HepG2 (cell line): ENCODE results near the gene LRRC39. TPM values are rescaled to one million over a fixed set of nuclear protein-coding genes. Genes with fewer than 3 reads are reported as not detected.
A peak's percentile ranks its signal among the peaks of the same experiment; 100 is the strongest.

Source experiments
- ATAC-seq: fragments of 200-7000 bp; cut with Tn5 transposase; 3 replicates; pipeline ENCODE4 v1.9.1; 2020; ENCODE audit warnings: mild to moderate bottlenecking, moderate library complexity
- BruUV-seq: library from RNA; stranded (reverse); fragments of 400-500 nt; replicated peaks from 2 replicates; lab custom pipeline; 2021; lab: Mats Ljungman, UMichigan
- CTCF ChIA-PET: fragments of 300-600 bp; formaldehyde crosslinking; extraction: SDS; loops from one replicate; lab custom pipeline; 2021; ENCODE audit warnings: low total read pairs, inconsistent platforms, low intra/inter-chr PET ratio; lab: Yijun Ruan, JAX
- POLR2A ChIA-PET: fragments of 350-600 bp; sonication (Branson Sonifier 250); formaldehyde crosslinking; loops from one replicate; lab custom pipeline; 2020; ENCODE audit warnings: antibody characterized with exemption, inconsistent platforms; lab: Yijun Ruan, JAX
- DNase-seq: peaks from one replicate; pipeline ENCODE4 v3.0.0-alpha.2; 2015; ENCODE audit warnings: low spot score
- FAIRE-seq: peaks from 3 replicates; lab custom pipeline; 2011; peaks lifted over from hg19 to GRCh38; lab: Jason Lieb, UNC
- H2AFZ ChIP-seq: one replicate; pipeline ENCODE4 v1.6.1; 2011; ENCODE audit warnings: low read length, inconsistent platforms
- H3K27ac ChIP-seq: fragments of 300-600 bp; 3 replicates; pipeline ENCODE4 v1.8.0; 2011; ENCODE audit warnings: mixed run types, mild to moderate bottlenecking, mixed read lengths, low read length, inconsistent platforms; ENCODE audit not compliant: insufficient read depth; ENCODE audit errors: extremely low read length
- H3K27me3 ChIP-seq, 2 experiments: fragments of 200-600 bp in 1 of 2; 2 replicates in 1 of 2; 3 replicates in 1 of 2; pipeline versions ENCODE4 v1.6.0 to v1.8.0; 2011; ENCODE audit warnings: low read length in 2 of 2, mild to moderate bottlenecking in 2 of 2, moderate library complexity in 2 of 2, inconsistent platforms in 1 of 2; ENCODE audit not compliant: insufficient read depth in 2 of 2, control insufficient read depth in 1 of 2
- H3K36me3 ChIP-seq, 2 experiments: fragments of 200-600 bp in 1 of 2; replicated peaks in 1 of 2; 2 replicates in 1 of 2; 3 replicates in 1 of 2; pipeline versions ENCODE4 v1.5.1 to v1.8.0; 2011; ENCODE audit warnings: low read length in 2 of 2, inconsistent platforms in 1 of 2; ENCODE audit not compliant: insufficient read depth in 2 of 2, control insufficient read depth in 1 of 2
- H3K4me1 ChIP-seq: 2 replicates; pipeline ENCODE4 v1.5.1; 2012; ENCODE audit warnings: low read length, inconsistent platforms; ENCODE audit not compliant: insufficient read depth
- H3K4me2 ChIP-seq: 2 replicates; pipeline ENCODE4 v1.6.0; 2011; ENCODE audit warnings: low read depth, low read length, inconsistent platforms
- H3K4me3 ChIP-seq, 3 experiments: fragments of 200-600 bp in 1 of 3; sonication (generic), shearing (Covaris generic) in 1 of 3; replicated peaks in 1 of 3; 2 replicates each; pipeline ENCODE4 v1.5.1; 2011 to 2016; ENCODE audit warnings: low read length in 3 of 3, inconsistent platforms in 2 of 3, low read depth in 2 of 3, mild to moderate bottlenecking in 2 of 3, control low read depth in 1 of 3, mixed read lengths in 1 of 3; ENCODE audit not compliant: insufficient read depth in 1 of 3
- H3K79me2 ChIP-seq: one replicate; pipeline ENCODE4 v1.6.1; 2011; ENCODE audit warnings: low read length, inconsistent platforms; ENCODE audit not compliant: insufficient read depth
- H3K9ac ChIP-seq: 2 replicates; pipeline ENCODE4 v1.6.0; 2011; ENCODE audit warnings: mild to moderate bottlenecking, low read depth, low read length, inconsistent platforms; ENCODE audit not compliant: insufficient read depth
- H3K9me3 ChIP-seq: 2 replicates; pipeline ENCODE4 v1.5.1; 2012; ENCODE audit warnings: mild to moderate bottlenecking, low read length
- H4K20me1 ChIP-seq: 2 replicates; pipeline ENCODE4 v1.6.0; 2011; ENCODE audit warnings: inconsistent platforms, mild to moderate bottlenecking, low read length, moderate library complexity; ENCODE audit not compliant: insufficient read depth
- CAMTA2 ChIP-seq: sonication (generic); formaldehyde crosslinking; IDR thresholded peaks from 2 replicates; pipeline ENCODE4 v1.4.0; 2020; ENCODE audit warnings: mild to moderate bottlenecking, missing genetic modification reagents, borderline replicate concordance
- CBFB ChIP-seq: sonication (generic); formaldehyde crosslinking; IDR thresholded peaks from 2 replicates; pipeline ENCODE4 v1.4.0; 2020; ENCODE audit warnings: missing genetic modification reagents
- CEBPG ChIP-seq: IDR thresholded peaks from 2 replicates; pipeline ENCODE4 v1.6.1; 2016
- E2F2 ChIP-seq: sonication (generic); formaldehyde crosslinking; IDR thresholded peaks from 2 replicates; pipeline ENCODE4 v1.4.0; 2020; ENCODE audit warnings: missing genetic modification reagents, borderline replicate concordance
- KDM2A ChIP-seq: sonication (generic); formaldehyde crosslinking; IDR thresholded peaks from 2 replicates; pipeline ENCODE4 v1.4.0; 2020; ENCODE audit warnings: low read depth, missing genetic modification reagents, borderline replicate concordance
- MED8 ChIP-seq: sonication (generic); formaldehyde crosslinking; IDR thresholded peaks from 2 replicates; pipeline ENCODE4 v1.8.1; 2023; ENCODE audit warnings: mild to moderate bottlenecking, missing genetic modification reagents; ENCODE audit not compliant: insufficient replicate concordance
- MXD1 ChIP-seq: sonication (generic); formaldehyde crosslinking; IDR thresholded peaks from 2 replicates; pipeline ENCODE4 v1.4.0; 2020; ENCODE audit warnings: mild to moderate bottlenecking, missing genetic modification reagents
- NKX3-1 ChIP-seq: sonication (generic); formaldehyde crosslinking; IDR thresholded peaks from 2 replicates; pipeline ENCODE4 v1.5.0; 2020; ENCODE audit warnings: missing genetic modification reagents
- RBAK ChIP-seq: sonication (generic); formaldehyde crosslinking; IDR thresholded peaks from 2 replicates; pipeline ENCODE4 v1.5.1; 2020; ENCODE audit warnings: mild to moderate bottlenecking, missing genetic modification reagents
- TRIM24 ChIP-seq: sonication (generic); formaldehyde crosslinking; IDR thresholded peaks from 2 replicates; pipeline ENCODE4 v1.8.0; 2022; ENCODE audit warnings: mild to moderate bottlenecking, missing genetic modification reagents
- ZC3H4 ChIP-seq: sonication (generic); formaldehyde crosslinking; IDR thresholded peaks from 2 replicates; pipeline ENCODE4 v1.4.0; 2020; ENCODE audit warnings: missing genetic modification reagents, borderline replicate concordance
- ZFP1 ChIP-seq: IDR thresholded peaks from 2 replicates; pipeline ENCODE4 v1.6.1; 2016
- ZNF460 ChIP-seq: sonication (generic); formaldehyde crosslinking; IDR thresholded peaks from 2 replicates; pipeline ENCODE4 v1.5.1; 2020; ENCODE audit warnings: missing genetic modification reagents, mild to moderate bottlenecking, borderline replicate concordance
- ZNF646 ChIP-seq: sonication (generic); formaldehyde crosslinking; IDR thresholded peaks from 2 replicates; pipeline ENCODE4 v1.9.0; 2021; ENCODE audit warnings: mild to moderate bottlenecking, missing genetic modification reagents
- ZNF770 ChIP-seq: sonication (generic); formaldehyde crosslinking; IDR thresholded peaks from 2 replicates; pipeline ENCODE4 v1.5.0; 2020; ENCODE audit warnings: mild to moderate bottlenecking, missing genetic modification reagents
- ZZZ3 ChIP-seq: sonication (generic); formaldehyde crosslinking; IDR thresholded peaks from 2 replicates; pipeline ENCODE4 v1.4.0; 2020; ENCODE audit warnings: missing genetic modification reagents, mild to moderate bottlenecking, borderline replicate concordance
- WGBS: methylation state at CpG from one replicate; pipeline ENCODE4 v1.1.6; 2017; ENCODE audit warnings: low lambda C conversion rate; 5-methylcytosine and 5-hydroxymethylcytosine counted together
- in situ Hi-C: cut with HindIII; loops from 2 replicates; pipeline ENCODE4 v1.10.0; 2017; ENCODE audit warnings: low pct_unique_long_range_greater_than_20kb; ENCODE audit not compliant: extremely low pct_ligation_motif_present
- intact Hi-C: fragments of 100-400 bp; cut with micrococcal nuclease; formaldehyde crosslinking; loops from one replicate; pipeline ENCODE4 v1.10.0; 2022; ENCODE audit not compliant: unreplicated experiment
- polyA plus RNA-seq, 8 experiments: library from polyadenylated mRNA; depleted of rRNA in 3 of 8; stranded (reverse) in 7 of 8; unstranded in 1 of 8; fragments of >200 nt; fragmentation: Illumina TruSeq in 4 of 8; extraction: Trizol in 4 of 8; gene quantifications; 2 replicates each; pipeline versions ENCODE4 v1.2.1 to v1.2.3, GENCODE V29; 2011 to 2016; ENCODE audit warnings: low read depth in 4 of 8, missing spikeins in 1 of 8, mixed read lengths in 1 of 8; ENCODE audit not compliant: insufficient read depth in 1 of 8
- total RNA-seq, 5 experiments: library from RNA; depleted of rRNA; stranded (reverse); fragments of >200 nt; fragmentation: Illumina TruSeq; extraction: Trizol; gene quantifications; 2 replicates each; pipeline ENCODE4 v1.2.3, GENCODE V29; 2016; ENCODE audit warnings: low read depth in 1 of 5

The LRRC39 gene
- total and polyA plus RNA-seq, 2 of the 13 experiments (the other 11 are each of a cell fraction or from before 2014, with no cell fraction given): 0.07 to 0.32 TPM

- Histone ChIP-seq H3K9ac (no peak overlapping the region), H3K4me3 (no peak overlapping the region), H3K79me2 (no peaks in the 10 kb centered on the region), H3K9me3 (no peaks in the 10 kb centered on the region), H3K27ac (no peak overlapping the region), H2AFZ (no peak overlapping the region), H3K4me2 (no peak overlapping the region), H3K36me3 (peaks cover 0 to 21% of the 10 kb centered on the region in 2 experiments; a peak in 2 of 5 replicates), H3K27me3 (no peaks in the 10 kb centered on the region), H4K20me1 (no peaks in the 10 kb centered on the region), H3K4me1 (no peaks in the 10 kb centered on the region)
- intact Hi-C loops (no loop called here), in situ Hi-C loops (no loop called here)
- FAIRE-seq (no peak), DNase-seq (no peak), ATAC-seq (no peak)
- BruUV-seq: no TSS peak
- WGBS: 97% methylated on average over 2 of the region's 2 CpGs
- CTCF ChIA-PET: no interaction called here
- POLR2A ChIA-PET: no interaction called here
- TF ChIP-seq ZZZ3 (CRISPR knock-in tag) (no peak), CEBPG (0 out of 2 replicates have a peak, but pooled peaks have one; percentile 37), E2F2 (CRISPR knock-in tag) (no peak), CBFB (CRISPR knock-in tag) (no peak), MED8 (CRISPR knock-in tag) (no peak), RBAK (CRISPR knock-in tag) (no peak), ZNF460 (CRISPR knock-in tag) (peak; percentile 55; the same call in 1 of the 2 replicates), ZNF646 (CRISPR knock-in tag) (no peak), CAMTA2 (CRISPR knock-in tag) (no peak), ZNF770 (CRISPR knock-in tag) (peak; percentile 60), KDM2A (CRISPR knock-in tag) (no peak), ZC3H4 (CRISPR knock-in tag) (no peak), NKX3-1 (CRISPR knock-in tag) (no peak), ZFP1 (CRISPR knock-in tag) (no peak), TRIM24 (CRISPR knock-in tag) (no peak), MXD1 (CRISPR knock-in tag) (no peak)
Measured at GRCh38 chr1:100219883-100220282, 41.8 kb upstream of the LRRC39 start.
